ENCODE data around the gene ASB16. TPM values are rescaled to one million over a fixed set of nuclear protein-coding genes. Genes with fewer than 3 reads are reported as not detected.

The ASB16 gene
- total and polyA plus RNA-seq, 10 of the 15 experiments (the other 5 are each of a cell fraction or from before 2014, with no cell fraction given): 0.07 to 1.1 (median 0.44) TPM; not detected in 5

DNA sequence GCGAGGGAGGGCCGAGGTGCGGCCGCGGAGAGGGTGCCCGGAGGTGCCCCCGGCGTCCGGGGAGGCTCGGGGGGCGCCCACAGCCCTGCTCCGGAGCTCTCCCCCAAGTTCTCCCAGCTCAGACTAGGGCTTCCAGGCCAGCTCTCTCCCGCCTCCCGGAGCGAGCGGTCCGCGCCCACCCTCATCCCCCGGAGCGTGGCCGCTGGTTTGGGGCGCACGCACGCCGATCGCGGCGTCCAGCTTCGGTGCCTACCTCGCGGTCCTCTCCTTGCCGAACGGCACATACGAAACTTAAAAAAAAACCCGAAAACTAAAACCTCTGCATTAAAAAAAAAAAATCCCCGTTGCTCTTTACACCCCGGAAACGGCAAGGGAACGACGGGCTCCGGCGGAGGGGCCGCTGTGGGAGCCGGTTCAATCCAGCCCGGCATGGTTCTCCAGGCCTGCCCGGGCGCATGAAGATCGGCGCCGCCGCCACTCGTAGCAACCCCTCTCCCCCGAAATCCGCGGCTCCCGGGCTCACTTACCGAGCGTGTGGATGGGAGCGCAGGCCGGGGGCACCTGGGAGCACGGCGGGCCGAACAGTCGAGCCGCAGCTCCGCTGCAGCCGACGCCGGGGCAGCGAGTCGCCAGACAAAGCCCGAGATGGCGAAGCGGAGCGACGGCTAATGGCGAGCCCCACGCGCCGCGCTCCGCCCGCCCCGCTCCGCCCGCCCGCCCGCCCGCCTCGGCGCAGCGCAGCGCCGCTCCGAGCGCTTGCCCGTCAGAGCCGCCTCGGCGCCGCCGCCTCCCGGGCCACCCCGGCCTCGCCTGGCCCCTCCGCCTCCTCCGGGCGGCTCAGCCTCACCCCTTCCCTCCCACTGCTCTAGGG, 49.9 kb downstream of the ASB16 start (continued):
- no peak for TF ChIP-seq IRF4 (IDR thresholded peaks at IDR 0.05; ENCODE audit: low read depth, low read length)
- 0 out of 2 replicates have a peak, but pooled peaks have one; percentile 8 for TF ChIP-seq PKNOX1 (IDR thresholded peaks at IDR 0.05)
- no peak for TF ChIP-seq CREM (IDR thresholded peaks at IDR 0.05; ENCODE audit: low read depth)
- TF ChIP-seq BHLHE40 (IDR thresholded peaks at IDR 0.05; ENCODE audit: borderline replicate concordance in 1 of 2, low read depth in 2 of 2, low read length in 1 of 2): peak in 1 of 2 experiments; percentile 23; a peak in 1 of 4 replicates
- no peak for TF ChIP-seq KLF5 (IDR thresholded peaks at IDR 0.05; ENCODE audit: partially characterized antibody)
- TF ChIP-seq HDGF (IDR thresholded peaks at IDR 0.05): peak; percentile 72; the same call in 1 of the 2 replicates
- no peak for TF ChIP-seq JUNB (IDR thresholded peaks at IDR 0.05)
- peak; percentile 39; the same call in 1 of the 2 replicates for TF ChIP-seq NBN (IDR thresholded peaks at IDR 0.05)
- TF ChIP-seq ATF7 (IDR thresholded peaks at IDR 0.05; ENCODE audit: low read depth): no peak
- TF ChIP-seq MTA3 (IDR thresholded peaks at IDR 0.05; ENCODE audit: borderline replicate concordance, low read length): no peak
- TF ChIP-seq, protein P1, sequence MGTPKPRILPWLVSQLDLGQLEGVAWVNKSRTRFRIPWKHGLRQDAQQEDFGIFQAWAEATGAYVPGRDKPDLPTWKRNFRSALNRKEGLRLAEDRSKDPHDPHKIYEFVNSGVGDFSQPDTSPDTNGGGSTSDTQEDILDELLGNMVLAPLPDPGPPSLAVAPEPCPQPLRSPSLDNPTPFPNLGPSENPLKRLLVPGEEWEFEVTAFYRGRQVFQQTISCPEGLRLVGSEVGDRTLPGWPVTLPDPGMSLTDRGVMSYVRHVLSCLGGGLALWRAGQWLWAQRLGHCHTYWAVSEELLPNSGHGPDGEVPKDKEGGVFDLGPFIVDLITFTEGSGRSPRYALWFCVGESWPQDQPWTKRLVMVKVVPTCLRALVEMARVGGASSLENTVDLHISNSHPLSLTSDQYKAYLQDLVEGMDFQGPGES (IDR thresholded peaks at IDR 0.05): no peak
- TF ChIP-seq, protein P2, sequence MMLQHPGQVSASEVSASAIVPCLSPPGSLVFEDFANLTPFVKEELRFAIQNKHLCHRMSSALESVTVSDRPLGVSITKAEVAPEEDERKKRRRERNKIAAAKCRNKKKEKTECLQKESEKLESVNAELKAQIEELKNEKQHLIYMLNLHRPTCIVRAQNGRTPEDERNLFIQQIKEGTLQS (IDR thresholded peaks at IDR 0.05; ENCODE audit: borderline replicate concordance, extremely low read depth, low read depth, low read length): no peak
- no peak for TF ChIP-seq RCOR1 (conservative IDR thresholded peaks at IDR 0.05; ENCODE audit: low read depth, low read length)
- peak; percentile 71 for TF ChIP-seq BACH1 (IDR thresholded peaks at IDR 0.05; ENCODE audit: borderline replicate concordance)
- peak; percentile 61 for TF ChIP-seq POLR2AphosphoS5 (IDR thresholded peaks at IDR 0.05; ENCODE audit: low read length)
- no peak for TF ChIP-seq GATAD2B (conservative IDR thresholded peaks at IDR 0.05; ENCODE audit: low read depth)
- TF ChIP-seq HDAC2 (IDR thresholded peaks at IDR 0.05): no peak
- no peak for TF ChIP-seq KAT2A (conservative IDR thresholded peaks at IDR 0.05; ENCODE audit: control insufficient read depth, low read depth, low read length)
- TF ChIP-seq POLR2AphosphoS2 (IDR thresholded peaks at IDR 0.05; ENCODE audit: low read depth, low read length): no peak
- TF ChIP-seq ELK1 (IDR thresholded peaks at IDR 0.05; ENCODE audit: low read depth, low read length): no peak
- TF ChIP-seq, protein P3, sequence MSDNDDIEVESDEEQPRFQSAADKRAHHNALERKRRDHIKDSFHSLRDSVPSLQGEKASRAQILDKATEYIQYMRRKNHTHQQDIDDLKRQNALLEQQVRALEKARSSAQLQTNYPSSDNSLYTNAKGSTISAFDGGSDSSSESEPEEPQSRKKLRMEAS (IDR thresholded peaks at IDR 0.05; ENCODE audit: low read depth, low read length): no peak; the same call in 1 of the 2 replicates
- TF ChIP-seq EGR1 (IDR thresholded peaks at IDR 0.05; ENCODE audit: borderline replicate concordance in 1 of 2, low read depth in 2 of 2, low read length in 2 of 2): no peak
- TF ChIP-seq NFIC (IDR thresholded peaks at IDR 0.05; ENCODE audit: low read depth, low read length): no peak
- no peak for TF ChIP-seq RELA (IDR thresholded peaks at IDR 0.05; ENCODE audit: borderline replicate concordance, partially characterized antibody)
- no peak for TF ChIP-seq SREBF1 (IDR thresholded peaks at IDR 0.05; ENCODE audit: low read length)
- TF ChIP-seq SUZ12 (IDR thresholded peaks at IDR 0.05; ENCODE audit: unreplicated experiment): no peak
- no peak for TF ChIP-seq SP1 (IDR thresholded peaks at IDR 0.05; ENCODE audit: low read depth, low read length)
- 0 out of 2 replicates have a peak, but pooled peaks have one; percentile 8 for TF ChIP-seq CREB1 (IDR thresholded peaks at IDR 0.05; ENCODE audit: low read depth)
- TF ChIP-seq SUPT20H (IDR thresholded peaks at IDR 0.05; ENCODE audit: borderline replicate concordance, control insufficient read depth, low read depth, low read length): no peak
